ENCODE results near the gene COL12A1.

GRCh38 chr6:75114806-75115205 is 91.0 kb downstream of the COL12A1 start:
- no peak for TF ChIP-seq CTCF (IDR thresholded peaks at IDR 0.05; ENCODE audit: borderline replicate concordance, extremely low read depth, low read length, poor library complexity, severe bottlenecking)
- TF ChIP-seq EZH2 (IDR thresholded peaks at IDR 0.05; ENCODE audit: borderline replicate concordance, low read depth, low read length, severe bottlenecking) = no peak
